ENCODE results near the gene CLDN11. TPM values are rescaled to one million over a fixed set of nuclear protein-coding genes. Genes with fewer than 3 reads are reported as not detected.

The CLDN11 gene
- total RNA-seq, 2 donors from 2014 or later, result 15.3 to 26.1 TPM

GRCh38 chr3:170458285-170458684, 39.6 kb downstream of the CLDN11 start:
- Histone ChIP-seq H3K4me3 (ENCODE audit: low read length) (no peak overlapping the region), H3K9me3 (ENCODE audit: control insufficient read depth, low read length) (no peaks in the 10 kb centered on the region), H3K27me3 (ENCODE audit: control insufficient read depth, insufficient read depth, low read length, poor library complexity, severe bottlenecking) (no peaks in the 10 kb centered on the region), H3K36me3 (ENCODE audit: control insufficient read depth, insufficient read depth, low read length) (no peaks in the 10 kb centered on the region), H3K4me1 (ENCODE audit: control insufficient read depth, insufficient read depth, low read length) (no peaks in the 10 kb centered on the region), H3K9ac (ENCODE audit: extremely low read depth, low read length, poor library complexity, severe bottlenecking) (no peak overlapping the region), H3K27ac (ENCODE audit: low read depth, low read length) (no peak overlapping the region)
- no peak overlapping the region for H3K27ac Mint-ChIP-seq
- DNase-seq, result no peak
- peaks cover 5% of the 10 kb centered on the region for H3K4me1 Mint-ChIP-seq
- H3K27me3 Mint-ChIP-seq (ENCODE audit: insufficient read depth), result no peaks in the 10 kb centered on the region
- H3K36me3 Mint-ChIP-seq (ENCODE audit: low read depth), result no peaks in the 10 kb centered on the region
- peaks cover 1% of the 10 kb centered on the region for H3K9me3 Mint-ChIP-seq
- no peak overlapping the region for H3K4me3 Mint-ChIP-seq
- TF ChIP-seq CTCF (conservative IDR thresholded peaks at IDR 0.05), result no peak
- WGBS, 2 experiments (ENCODE audit: insufficient coverage in 1 of 2, insufficient read length in 1 of 2), result 88 to 94% methylated on average over 2 to 4 of the region's 4 CpGs

- Mint-ChIP-seq H3K27ac (no peak overlapping the region), H3K27me3 (ENCODE audit: insufficient read depth) (no peaks in the 10 kb centered on the region), H3K36me3 (ENCODE audit: low read depth) (no peaks in the 10 kb centered on the region), H3K4me3 (no peak overlapping the region), H3K9me3 (no peaks in the 10 kb centered on the region), H3K4me1 (peaks cover 11% of the 10 kb centered on the region)
- no peak overlapping the region for H3K9ac ChIP-seq (ENCODE audit: extremely low read depth, low read length, poor library complexity, severe bottlenecking)
- DNase-seq, result no peak
- 77 to 78% methylated on average over 4 of the region's 4 CpGs for WGBS, 2 experiments (ENCODE audit: insufficient coverage in 1 of 2, insufficient read length in 1 of 2)
- no peak for TF ChIP-seq CTCF (conservative IDR thresholded peaks at IDR 0.05)
- H3K27ac ChIP-seq (ENCODE audit: low read depth, low read length), result no peak overlapping the region
- no peaks in the 10 kb centered on the region for H3K27me3 ChIP-seq (ENCODE audit: control insufficient read depth, insufficient read depth, low read length, poor library complexity, severe bottlenecking)
- no peak overlapping the region for H3K4me3 ChIP-seq (ENCODE audit: low read length)
- H3K36me3 ChIP-seq (ENCODE audit: control insufficient read depth, insufficient read depth, low read length), result no peaks in the 10 kb centered on the region
- H3K4me1 ChIP-seq (ENCODE audit: control insufficient read depth, insufficient read depth, low read length), result no peaks in the 10 kb centered on the region
- no peaks in the 10 kb centered on the region for H3K9me3 ChIP-seq (ENCODE audit: control insufficient read depth, low read length)
Observed at GRCh38 chr3:170463011-170463410, 44.3 kb downstream of the CLDN11 start.

GRCh38 chr3:170465955-170466354, 47.3 kb downstream of the CLDN11 start:
- Mint-ChIP-seq H3K27ac (no peak overlapping the region), H3K36me3 (ENCODE audit: low read depth) (no peaks in the 10 kb centered on the region), H3K9me3 (no peaks in the 10 kb centered on the region), H3K4me3 (no peak overlapping the region), H3K27me3 (ENCODE audit: insufficient read depth) (no peaks in the 10 kb centered on the region), H3K4me1 (peaks cover 32% of the 10 kb centered on the region)
- TF ChIP-seq CTCF (conservative IDR thresholded peaks at IDR 0.05), result no peak
- H3K4me3 ChIP-seq (ENCODE audit: low read length), result no peak overlapping the region
- no peak overlapping the region for H3K9ac ChIP-seq (ENCODE audit: extremely low read depth, low read length, poor library complexity, severe bottlenecking)
- WGBS, 2 experiments (ENCODE audit: insufficient coverage in 1 of 2, insufficient read length in 1 of 2), result 92 to 94% methylated on average over 2 to 3 of the region's 3 CpGs
- no peaks in the 10 kb centered on the region for H3K27me3 ChIP-seq (ENCODE audit: control insufficient read depth, insufficient read depth, low read length, poor library complexity, severe bottlenecking)
- no peak overlapping the region for H3K27ac ChIP-seq (ENCODE audit: low read depth, low read length)
- DNase-seq, result no peak
- no peaks in the 10 kb centered on the region for H3K4me1 ChIP-seq (ENCODE audit: control insufficient read depth, insufficient read depth, low read length)
- no peaks in the 10 kb centered on the region for H3K9me3 ChIP-seq (ENCODE audit: control insufficient read depth, low read length)
- no peaks in the 10 kb centered on the region for H3K36me3 ChIP-seq (ENCODE audit: control insufficient read depth, insufficient read depth, low read length)

All from endodermal cell (in vitro differentiated cells).